RWPE1 (cell line): ENCODE data around the gene FAM181A.

ENCODE experiments used
- CTCF ChIA-PET: fragments of 350-600 bp; sonication (Branson Sonifier 250); formaldehyde crosslinking; extraction: SDS; loops from one replicate; lab custom pipeline; 2021; lab: Yijun Ruan, JAX
- POLR2A ChIA-PET: fragments of 400-600 bp; formaldehyde crosslinking; extraction: SDS; loops from one replicate; lab custom pipeline; 2020; ENCODE audit warnings: antibody characterized with exemption; ENCODE audit not compliant: low non-redundant PET; lab: Yijun Ruan, JAX
- DNase-seq: peaks from one replicate; pipeline ENCODE4 v3.0.0; 2012; ENCODE audit warnings: low spot score
- H3K27ac ChIP-seq: fragments of 450-650 bp; 2 replicates; pipeline ENCODE4 v1.5.1; 2017
- CTCF ChIP-seq: fragments of 450-650 bp; conservative IDR thresholded peaks from 2 replicates; pipeline ENCODE4 v1.5.1; 2017; ENCODE audit warnings: low read depth, mild to moderate bottlenecking

FAM181A gene

GRCh38 chr14:93950948-93951634 lies 23.9 kb downstream of the FAM181A start:
- no peak for TF ChIP-seq CTCF
- POLR2A ChIA-PET: no interaction called here
- CTCF ChIA-PET: no interaction called here
- no peak for DNase-seq
- H3K27ac ChIP-seq: no peak overlapping the region

- no peak for TF ChIP-seq CTCF
- ChIA-PET POLR2A (no interaction called here), CTCF (interaction anchor here (1.1 to 1.2 kb wide), 3 partner anchors 13 to 185 kb away, joined by 3 to 6 read pairs (median 3); no protein-coding TSS in a partner anchor)
- no peak overlapping the region for H3K27ac ChIP-seq
- no peak for DNase-seq
Measured at GRCh38 chr14:93951635-93952540, 24.7 kb downstream of the FAM181A start.

GRCh38 chr14:93952829-93953228 lies 25.7 kb downstream of the FAM181A start:
- no peak for DNase-seq
- CTCF ChIA-PET: interaction anchor here (0.6 to 1.2 kb wide), 4 partner anchors 13 to 184 kb away, joined by 3 to 6 read pairs (median 4); no protein-coding TSS in a partner anchor
- no peak overlapping the region for H3K27ac ChIP-seq
- POLR2A ChIA-PET: no interaction called here
- TF ChIP-seq CTCF: no peak

- CTCF ChIA-PET: interaction anchor here (0.6 to 1.1 kb wide), 2 partner anchors 13 to 14 kb away, joined by 3 to 5 read pairs; no protein-coding TSS in a partner anchor
- DNase-seq: no peak
- POLR2A ChIA-PET: no interaction called here
- TF ChIP-seq CTCF: no peak
- H3K27ac ChIP-seq: no peak overlapping the region
Measured at GRCh38 chr14:93953263-93953662, 26.1 kb downstream of the FAM181A start.

GRCh38 chr14:93953739-93954515 lies 26.8 kb downstream of the FAM181A start:
- H3K27ac ChIP-seq: no peak overlapping the region
- no peak for TF ChIP-seq CTCF
- ChIA-PET CTCF (interaction anchor here (0.6 kb wide), 1 partner anchor 12 kb away, joined by 5 read pairs; no protein-coding TSS in a partner anchor), POLR2A (no interaction called here)
- no peak for DNase-seq

GRCh38 chr14:93954516-93954830 lies 27.3 kb downstream of the FAM181A start:
- no peak for DNase-seq
- POLR2A ChIA-PET: no interaction called here
- CTCF ChIA-PET: no interaction called here
- TF ChIP-seq CTCF: no peak
- H3K27ac ChIP-seq: no peak overlapping the region
